Measurements from ENCODE around the gene MTREX.

Gene MTREX

DNA sequence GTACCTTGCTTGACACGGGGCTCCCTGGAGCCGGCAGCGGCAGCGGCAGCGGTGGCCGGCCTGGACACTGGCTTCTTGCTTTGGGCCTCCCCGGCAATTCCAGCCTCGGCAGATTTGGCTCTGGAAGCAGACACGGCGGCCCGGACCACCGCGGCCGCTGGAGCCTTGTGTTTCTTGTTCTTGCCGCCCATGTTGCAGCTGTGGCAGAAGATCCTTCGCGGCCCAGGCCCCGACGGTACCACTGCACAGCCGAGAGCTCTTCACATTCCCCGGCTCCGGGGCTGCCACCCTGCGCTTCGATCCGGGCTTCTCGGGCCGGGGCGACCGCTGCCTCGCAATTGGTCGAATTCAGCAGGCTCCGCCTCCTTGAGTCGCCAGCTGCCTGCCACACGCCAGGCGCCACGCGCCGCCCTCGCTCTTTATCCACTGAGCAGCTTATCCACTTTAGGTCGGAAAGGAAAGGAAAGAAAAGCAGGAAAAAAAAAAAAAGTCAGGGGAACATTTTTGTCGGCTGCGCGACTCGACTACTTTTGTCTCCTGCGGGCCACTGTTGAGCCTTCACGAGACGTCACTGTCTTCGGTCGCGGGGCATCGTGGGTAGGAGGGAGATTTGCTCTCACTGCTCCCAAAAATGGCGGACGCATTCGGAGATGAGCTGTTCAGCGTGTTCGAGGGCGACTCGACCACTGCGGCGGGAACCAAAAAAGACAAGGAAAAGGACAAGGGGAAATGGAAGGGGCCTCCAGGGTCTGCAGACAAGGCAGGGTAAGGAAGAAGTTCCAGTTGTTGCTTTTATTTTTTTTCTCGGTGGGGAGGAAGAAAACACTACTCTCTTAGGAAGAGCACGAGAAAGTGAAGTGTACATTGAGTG lies at the start of gene MTREX, which contains the start of gene DHX29:
Gene MTREX (plus strand): TSS at position 607 of the 871 bp plus-strand sequence. CDS start 25 bp downstream, at position 632.
Gene DHX29 (minus strand): TSS at position 312 of the 871 bp plus-strand sequence. CDS start 121 bp downstream, at position 191.
- peaks cover 15% of the 10 kb centered on the region for H3K4me1 ChIP-seq (ENCODE audit: control insufficient read depth, insufficient read depth, low read length)
- no peaks in the 10 kb centered on the region for H3K27me3 ChIP-seq (ENCODE audit: control insufficient read depth in 1 of 2, insufficient read depth in 2 of 2, low read length in 2 of 2)
- peak within 1 kb of the TSS; percentile 97 to 98 for H3K9ac ChIP-seq (ENCODE audit: low read length in 2 of 2)
- no peaks in the 10 kb centered on the region for H3K36me3 ChIP-seq (ENCODE audit: control insufficient read depth in 2 of 2, insufficient read depth in 2 of 2, low read length in 2 of 2)
- H3K4me3 ChIP-seq (ENCODE audit: low read length in 2 of 2): peak within 1 kb of the TSS; percentile 91 to 96
- peak within 1 kb of the TSS; percentile 90 for H3K27ac ChIP-seq (ENCODE audit: low read length)
- no peaks in the 10 kb centered on the region for H3K9me3 ChIP-seq (ENCODE audit: control insufficient read depth in 2 of 2, low read length in 2 of 2)

GRCh38 chr5:55258339-55258738 lies 49.5 kb upstream of the MTREX start:
- H3K27ac ChIP-seq (ENCODE audit: low read length): no peak overlapping the region
- no peak overlapping the region for H3K4me3 ChIP-seq (ENCODE audit: low read length in 2 of 2)
- no peaks in the 10 kb centered on the region for H3K9me3 ChIP-seq (ENCODE audit: control insufficient read depth in 2 of 2, low read length in 2 of 2)
- peaks cover 27 to 56% of the 10 kb centered on the region in 2 donors for H3K36me3 ChIP-seq (ENCODE audit: control insufficient read depth in 2 of 2, insufficient read depth in 2 of 2, low read length in 2 of 2)
- no peak overlapping the region for H3K9ac ChIP-seq (ENCODE audit: low read length in 2 of 2)
- H3K4me1 ChIP-seq (ENCODE audit: control insufficient read depth, insufficient read depth, low read length): no peaks in the 10 kb centered on the region
- H3K27me3 ChIP-seq (ENCODE audit: control insufficient read depth in 1 of 2, insufficient read depth in 2 of 2, low read length in 2 of 2): no peaks in the 10 kb centered on the region

GRCh38 chr5:55276771-55277170 lies 31.0 kb upstream of the MTREX start:
- H3K27ac ChIP-seq (ENCODE audit: low read length): no peak overlapping the region

GRCh38 chr5:55278778-55279177 lies 29.0 kb upstream of the MTREX start:
- Histone ChIP-seq H3K9me3 (ENCODE audit: control insufficient read depth in 2 of 2, low read length in 2 of 2) (no peaks in the 10 kb centered on the region), H3K4me3 (ENCODE audit: low read length in 2 of 2) (no peak overlapping the region), H3K27me3 (ENCODE audit: control insufficient read depth in 1 of 2, insufficient read depth in 2 of 2, low read length in 2 of 2) (no peaks in the 10 kb centered on the region), H3K27ac (ENCODE audit: low read length) (no peak overlapping the region), H3K36me3 (ENCODE audit: control insufficient read depth in 2 of 2, insufficient read depth in 2 of 2, low read length in 2 of 2) (peaks cover 45 to 58% of the 10 kb centered on the region in 2 donors), H3K9ac (ENCODE audit: low read length in 2 of 2) (no peak overlapping the region), H3K4me1 (ENCODE audit: control insufficient read depth, insufficient read depth, low read length) (no peaks in the 10 kb centered on the region)

More at GRCh38 chr5:55276771-55277170, 31.0 kb upstream of the MTREX start:
- H3K9me3 ChIP-seq (ENCODE audit: control insufficient read depth in 2 of 2, low read length in 2 of 2): no peaks in the 10 kb centered on the region
- no peak overlapping the region for H3K4me3 ChIP-seq (ENCODE audit: low read length in 2 of 2)
- no peaks in the 10 kb centered on the region for H3K4me1 ChIP-seq (ENCODE audit: control insufficient read depth, insufficient read depth, low read length)
- no peak overlapping the region for H3K9ac ChIP-seq (ENCODE audit: low read length in 2 of 2)
- H3K27me3 ChIP-seq (ENCODE audit: control insufficient read depth in 1 of 2, insufficient read depth in 2 of 2, low read length in 2 of 2): no peaks in the 10 kb centered on the region
- peaks cover 48 to 53% of the 10 kb centered on the region in 2 donors for H3K36me3 ChIP-seq (ENCODE audit: control insufficient read depth in 2 of 2, insufficient read depth in 2 of 2, low read length in 2 of 2)

DNA sequence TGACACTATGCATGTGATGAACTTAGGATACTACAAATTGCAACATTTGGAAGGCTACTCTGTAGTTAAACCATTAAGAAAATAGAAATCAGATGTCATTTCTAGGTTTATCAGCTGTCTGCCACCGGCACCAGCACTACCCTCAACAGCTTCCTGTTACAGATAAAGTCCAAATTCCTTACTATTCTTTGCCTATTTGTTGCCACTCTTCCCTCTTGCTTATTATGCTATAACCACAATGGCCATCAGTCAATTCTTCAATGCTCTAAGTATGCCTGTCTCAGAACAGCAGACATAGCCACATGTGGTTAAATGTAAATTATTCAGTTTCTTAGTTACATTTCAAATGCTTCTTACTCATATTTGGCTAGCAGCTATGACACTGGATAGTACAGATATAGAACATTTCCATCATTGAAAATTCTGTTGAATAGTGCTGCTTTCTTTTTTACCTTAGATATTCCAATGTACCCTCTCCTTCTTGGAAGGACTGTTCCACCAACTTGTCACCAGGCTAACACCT lies 21.3 kb upstream of the MTREX start:
- Histone ChIP-seq H3K9me3 (ENCODE audit: control insufficient read depth in 2 of 2, low read length in 2 of 2) (no peaks in the 10 kb centered on the region), H3K36me3 (ENCODE audit: control insufficient read depth in 2 of 2, insufficient read depth in 2 of 2, low read length in 2 of 2) (peaks cover 31 to 40% of the 10 kb centered on the region in 2 donors), H3K4me1 (ENCODE audit: control insufficient read depth, insufficient read depth, low read length) (no peaks in the 10 kb centered on the region), H3K4me3 (ENCODE audit: low read length in 2 of 2) (no peak overlapping the region), H3K9ac (ENCODE audit: low read length in 2 of 2) (no peak overlapping the region), H3K27me3 (ENCODE audit: control insufficient read depth in 1 of 2, insufficient read depth in 2 of 2, low read length in 2 of 2) (no peaks in the 10 kb centered on the region), H3K27ac (ENCODE audit: low read length) (no peak overlapping the region)

- no peaks in the 10 kb centered on the region for H3K27me3 ChIP-seq (ENCODE audit: control insufficient read depth in 1 of 2, insufficient read depth in 2 of 2, low read length in 2 of 2)
- peaks cover 34 to 54% of the 10 kb centered on the region in 2 donors for H3K36me3 ChIP-seq (ENCODE audit: control insufficient read depth in 2 of 2, insufficient read depth in 2 of 2, low read length in 2 of 2)
- no peak overlapping the region for H3K4me3 ChIP-seq (ENCODE audit: low read length in 2 of 2)
Observed at GRCh38 chr5:55289808-55290207, 18.0 kb upstream of the MTREX start.

GRCh38 chr5:55290991-55291390 lies 16.8 kb upstream of the MTREX start:
- no peak overlapping the region for H3K27ac ChIP-seq (ENCODE audit: low read length)
- peaks cover 30 to 51% of the 10 kb centered on the region in 2 donors for H3K36me3 ChIP-seq (ENCODE audit: control insufficient read depth in 2 of 2, insufficient read depth in 2 of 2, low read length in 2 of 2)

More at GRCh38 chr5:55289808-55290207, 18.0 kb upstream of the MTREX start:
- Histone ChIP-seq H3K9ac (ENCODE audit: low read length in 2 of 2) (no peak overlapping the region), H3K27ac (ENCODE audit: low read length) (no peak overlapping the region), H3K9me3 (ENCODE audit: control insufficient read depth in 2 of 2, low read length in 2 of 2) (no peaks in the 10 kb centered on the region), H3K4me1 (ENCODE audit: control insufficient read depth, insufficient read depth, low read length) (no peaks in the 10 kb centered on the region)

DNA sequence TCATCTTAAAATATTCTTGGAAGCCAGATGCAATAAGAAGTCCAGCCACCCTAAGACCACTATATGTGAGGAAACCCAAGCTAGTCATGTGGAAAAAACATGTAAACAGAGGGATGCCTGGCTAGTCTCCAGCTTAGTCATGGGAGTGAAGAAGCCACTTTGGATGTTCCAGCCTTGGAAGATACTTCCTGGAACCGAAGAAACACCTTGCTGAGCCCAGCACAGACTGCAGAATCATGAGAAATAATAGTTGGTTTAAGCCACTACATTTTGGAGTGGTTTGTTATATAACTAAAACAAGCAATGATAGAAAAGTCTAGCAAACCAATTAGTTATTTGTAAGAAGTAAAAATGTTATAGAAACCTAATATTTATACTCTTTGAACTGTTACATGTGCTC lies 12.9 kb upstream of the MTREX start:
- no peaks in the 10 kb centered on the region for H3K27me3 ChIP-seq (ENCODE audit: control insufficient read depth in 1 of 2, insufficient read depth in 2 of 2, low read length in 2 of 2)
- H3K36me3 ChIP-seq (ENCODE audit: control insufficient read depth in 2 of 2, insufficient read depth in 2 of 2, low read length in 2 of 2): peaks cover 18 to 39% of the 10 kb centered on the region in 2 donors
- H3K9me3 ChIP-seq (ENCODE audit: control insufficient read depth in 2 of 2, low read length in 2 of 2): no peaks in the 10 kb centered on the region
- H3K4me1 ChIP-seq (ENCODE audit: control insufficient read depth, insufficient read depth, low read length): no peaks in the 10 kb centered on the region
- no peak overlapping the region for H3K4me3 ChIP-seq (ENCODE audit: low read length in 2 of 2)
- H3K27ac ChIP-seq (ENCODE audit: low read length): no peak overlapping the region
- H3K9ac ChIP-seq (ENCODE audit: low read length in 2 of 2): no peak overlapping the region

More at GRCh38 chr5:55290991-55291390, 16.8 kb upstream of the MTREX start:
- no peaks in the 10 kb centered on the region for H3K27me3 ChIP-seq (ENCODE audit: control insufficient read depth in 1 of 2, insufficient read depth in 2 of 2, low read length in 2 of 2)
- H3K9ac ChIP-seq (ENCODE audit: low read length in 2 of 2): no peak overlapping the region
- H3K4me1 ChIP-seq (ENCODE audit: control insufficient read depth, insufficient read depth, low read length): no peaks in the 10 kb centered on the region
- H3K4me3 ChIP-seq (ENCODE audit: low read length in 2 of 2): no peak overlapping the region
- H3K9me3 ChIP-seq (ENCODE audit: control insufficient read depth in 2 of 2, low read length in 2 of 2): no peaks in the 10 kb centered on the region

GRCh38 chr5:55300890-55301289 lies 6.9 kb upstream of the MTREX start:
- Histone ChIP-seq H3K36me3 (ENCODE audit: control insufficient read depth in 2 of 2, insufficient read depth in 2 of 2, low read length in 2 of 2) (peaks cover 0 to 6% of the 10 kb centered on the region in 2 donors), H3K4me3 (ENCODE audit: low read length in 2 of 2) (no peak overlapping the region), H3K27me3 (ENCODE audit: control insufficient read depth in 1 of 2, insufficient read depth in 2 of 2, low read length in 2 of 2) (no peaks in the 10 kb centered on the region), H3K9me3 (ENCODE audit: control insufficient read depth in 2 of 2, low read length in 2 of 2) (peaks cover 0 to 4% of the 10 kb centered on the region in 2 donors), H3K27ac (ENCODE audit: low read length) (no peak overlapping the region), H3K9ac (ENCODE audit: low read length in 2 of 2) (no peak overlapping the region), H3K4me1 (ENCODE audit: control insufficient read depth, insufficient read depth, low read length) (peaks cover 9% of the 10 kb centered on the region)

DNA sequence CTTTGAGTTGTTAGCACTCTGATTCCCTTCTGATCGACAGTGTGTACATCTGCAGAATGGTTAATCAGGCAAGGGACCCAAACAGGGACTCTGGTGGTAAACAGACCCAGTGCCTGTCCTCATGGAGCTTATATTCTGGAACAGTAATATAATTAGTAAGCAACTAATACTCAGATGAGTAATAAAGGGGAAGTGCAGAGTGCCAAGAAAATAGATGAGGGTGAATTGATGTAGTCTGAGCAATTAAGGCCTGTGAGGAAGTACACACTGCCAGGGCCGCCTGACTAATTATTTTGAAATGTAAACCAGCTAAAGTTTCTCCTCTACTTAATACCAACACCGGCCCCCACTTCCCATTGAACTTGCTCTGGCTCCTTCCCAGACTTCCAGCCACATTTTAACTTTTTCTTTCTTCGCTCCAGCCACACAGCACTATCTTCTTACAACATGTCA lies 4.5 kb upstream of the MTREX start:
- Histone ChIP-seq H3K9ac (ENCODE audit: low read length in 2 of 2) (no peak overlapping the region), H3K9me3 (ENCODE audit: control insufficient read depth in 2 of 2, low read length in 2 of 2) (peaks cover 0 to 4% of the 10 kb centered on the region in 2 donors), H3K4me1 (ENCODE audit: control insufficient read depth, insufficient read depth, low read length) (peaks cover 15% of the 10 kb centered on the region), H3K27me3 (ENCODE audit: control insufficient read depth in 1 of 2, insufficient read depth in 2 of 2, low read length in 2 of 2) (no peaks in the 10 kb centered on the region), H3K4me3 (ENCODE audit: low read length in 2 of 2) (no peak overlapping the region), H3K36me3 (ENCODE audit: control insufficient read depth in 2 of 2, insufficient read depth in 2 of 2, low read length in 2 of 2) (peaks cover 0 to 6% of the 10 kb centered on the region in 2 donors), H3K27ac (ENCODE audit: low read length) (no peak overlapping the region)

All from stomach smooth muscle (tissue), 2 donors.